ENCODE data around the gene ZNF527. TPM values are rescaled to one million over a fixed set of nuclear protein-coding genes. Genes with fewer than 3 reads are reported as not detected.
"Not testable (repeated sequence)": the region's sequence is repeated elsewhere in the genome, so short reads cannot be mapped to it uniquely, and the experiment has no call there.

The ZNF527 gene
- total RNA-seq, 2 donors from 2014 or later: 4.9 to 5.1 TPM

DNA sequence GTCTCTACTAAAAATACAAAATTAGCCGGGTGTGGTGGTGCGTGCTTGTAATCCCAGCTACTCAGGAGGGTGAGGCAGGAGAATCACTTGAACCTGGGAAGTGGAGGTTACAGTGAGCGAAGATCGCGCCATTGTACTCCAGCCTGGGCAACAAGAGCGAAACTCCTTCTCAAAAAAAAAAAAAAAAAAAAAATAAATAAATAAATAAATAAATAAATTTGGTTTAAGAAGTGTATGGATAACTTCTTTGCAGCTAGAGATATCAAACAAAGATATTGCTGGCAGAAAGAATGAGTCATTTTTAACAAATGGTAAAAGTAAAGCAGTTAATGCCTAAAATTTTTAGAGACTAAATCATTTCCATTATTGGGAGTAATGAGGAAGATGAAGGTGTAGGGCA lies 20.5 kb downstream of the ZNF527 start:
- not testable (repeated sequence) for ATAC-seq (replicated peaks)

DNA sequence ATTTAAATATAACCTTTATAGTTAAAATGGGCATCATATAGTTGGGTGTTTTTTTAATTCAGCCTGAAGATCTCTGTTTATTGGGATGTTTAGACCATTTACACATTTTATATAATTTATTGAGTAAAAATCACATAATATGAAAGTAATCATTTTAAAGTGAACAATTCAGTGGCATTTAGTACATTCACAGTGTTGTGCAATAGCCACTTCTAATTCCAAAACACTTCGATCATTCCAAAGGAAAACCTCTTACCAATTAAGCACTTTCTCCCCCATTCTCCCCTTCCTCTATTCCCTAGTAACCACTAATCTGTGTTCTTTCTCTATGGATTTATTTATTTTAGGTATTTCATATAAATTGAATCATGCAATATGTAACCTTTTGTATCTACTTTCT lies 30.2 kb downstream of the ZNF527 start:
- Mint-ChIP-seq H3K36me3 (ENCODE audit: low read depth) (no peaks in the 10 kb centered on the region), H3K27ac (no peak overlapping the region), H3K4me3 (no peak overlapping the region), H3K27me3 (no peaks in the 10 kb centered on the region), H3K9me3 (peaks cover 19% of the 10 kb centered on the region), H3K4me1 (no peaks in the 10 kb centered on the region)
- ATAC-seq (replicated peaks): no peak

More for the DNA sequence above, 20.5 kb downstream of the ZNF527 start:
- not testable (repeated sequence) for H3K27ac Mint-ChIP-seq, H3K27me3 Mint-ChIP-seq, H3K4me3 Mint-ChIP-seq, H3K4me1 Mint-ChIP-seq
- peaks cover 37% of the 10 kb centered on the region for H3K9me3 Mint-ChIP-seq
- H3K36me3 Mint-ChIP-seq (ENCODE audit: low read depth): peaks cover 33% of the 10 kb centered on the region

DNA sequence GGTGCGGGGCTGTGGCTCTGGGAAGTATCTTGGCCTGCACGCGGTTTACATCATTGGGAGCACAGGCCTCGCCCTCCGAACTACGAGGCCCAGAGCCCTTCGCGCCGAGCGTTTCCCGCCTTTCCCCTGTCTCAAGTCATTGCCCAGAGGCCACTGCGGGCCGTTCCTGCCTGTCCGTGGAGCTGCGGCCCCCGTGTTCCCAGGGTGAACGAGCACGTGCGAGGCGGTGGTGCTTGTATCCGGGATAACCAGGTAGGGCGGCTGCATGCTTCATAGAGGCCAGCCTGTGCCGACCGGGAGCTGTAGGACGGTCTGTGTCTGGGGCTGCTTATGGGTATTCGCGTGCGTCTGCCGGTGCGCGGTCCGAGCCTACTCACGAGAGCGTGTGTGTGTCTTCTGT lies 32.5 kb downstream of the ZNF527 start:
- Mint-ChIP-seq H3K4me1 (no peaks in the 10 kb centered on the region), H3K27ac (no peak overlapping the region), H3K9me3 (peaks cover 26% of the 10 kb centered on the region), H3K36me3 (ENCODE audit: low read depth) (no peaks in the 10 kb centered on the region), H3K4me3 (no peak overlapping the region), H3K27me3 (no peaks in the 10 kb centered on the region)
- ATAC-seq (replicated peaks): no peak

DNA sequence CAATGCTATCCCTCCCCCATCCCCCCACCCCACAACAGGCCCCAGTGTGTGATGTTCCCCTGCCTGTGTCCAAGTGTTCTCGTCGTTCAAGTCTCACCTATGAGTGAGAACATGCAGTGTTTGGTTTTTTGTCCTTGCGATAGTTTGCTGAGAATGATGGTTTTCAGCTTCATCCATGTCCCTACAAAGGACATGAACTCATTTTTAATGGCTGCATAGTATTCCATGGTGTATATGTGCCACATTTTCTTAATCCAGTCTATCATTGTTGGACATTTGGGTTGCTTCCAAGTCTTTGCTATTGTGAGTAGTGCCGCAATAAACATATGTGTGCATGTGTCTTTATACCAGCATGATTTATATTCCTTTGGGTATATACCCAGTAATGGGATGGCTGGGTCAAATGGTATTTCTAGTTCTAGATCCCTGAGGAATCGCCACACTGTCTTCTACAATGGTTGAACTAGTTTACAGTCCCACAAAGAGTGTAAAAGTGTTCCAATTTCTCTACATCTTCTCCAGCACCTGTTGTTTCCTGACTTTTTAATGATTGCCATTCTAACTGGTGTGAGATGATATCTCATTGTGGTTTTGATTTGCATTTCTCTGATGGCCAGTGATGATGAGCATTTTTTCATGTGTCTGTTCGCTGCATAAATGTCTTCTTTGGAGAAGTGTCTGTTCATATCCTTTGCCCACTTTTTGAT lies 35.4 kb downstream of the ZNF527 start:
- not testable (repeated sequence) for H3K4me3 Mint-ChIP-seq; H3K27ac Mint-ChIP-seq; ATAC-seq (replicated peaks); H3K36me3 Mint-ChIP-seq (ENCODE audit: low read depth); H3K27me3 Mint-ChIP-seq; H3K4me1 Mint-ChIP-seq
- H3K9me3 Mint-ChIP-seq: peaks cover 28% of the 10 kb centered on the region

DNA sequence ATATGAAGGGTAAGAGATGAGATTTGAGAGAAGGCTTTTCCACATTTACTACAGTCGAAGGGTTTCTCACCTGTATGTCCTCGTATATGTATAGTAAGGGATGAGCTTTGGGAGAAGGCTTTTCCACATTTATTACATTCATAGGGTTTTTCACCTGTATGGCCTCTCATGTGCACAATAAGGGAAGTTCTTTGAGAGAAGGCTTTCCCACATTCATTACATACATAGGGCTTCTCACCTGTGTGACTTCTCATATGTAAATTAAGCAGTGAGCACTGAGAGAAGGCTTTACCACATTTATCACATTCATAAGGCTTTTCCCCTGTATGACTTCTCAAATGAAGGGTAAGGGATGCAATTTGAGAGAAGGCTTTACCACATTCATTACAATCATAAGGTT lies 41.8 kb downstream of the ZNF527 start:
- Mint-ChIP-seq H3K4me1 (no peaks in the 10 kb centered on the region), H3K36me3 (ENCODE audit: low read depth) (peaks cover 50% of the 10 kb centered on the region), H3K27me3 (no peaks in the 10 kb centered on the region), H3K9me3 (peaks cover 31% of the 10 kb centered on the region), H3K4me3 (no peak overlapping the region), H3K27ac (no peak overlapping the region)
- no peak for ATAC-seq (replicated peaks)

DNA sequence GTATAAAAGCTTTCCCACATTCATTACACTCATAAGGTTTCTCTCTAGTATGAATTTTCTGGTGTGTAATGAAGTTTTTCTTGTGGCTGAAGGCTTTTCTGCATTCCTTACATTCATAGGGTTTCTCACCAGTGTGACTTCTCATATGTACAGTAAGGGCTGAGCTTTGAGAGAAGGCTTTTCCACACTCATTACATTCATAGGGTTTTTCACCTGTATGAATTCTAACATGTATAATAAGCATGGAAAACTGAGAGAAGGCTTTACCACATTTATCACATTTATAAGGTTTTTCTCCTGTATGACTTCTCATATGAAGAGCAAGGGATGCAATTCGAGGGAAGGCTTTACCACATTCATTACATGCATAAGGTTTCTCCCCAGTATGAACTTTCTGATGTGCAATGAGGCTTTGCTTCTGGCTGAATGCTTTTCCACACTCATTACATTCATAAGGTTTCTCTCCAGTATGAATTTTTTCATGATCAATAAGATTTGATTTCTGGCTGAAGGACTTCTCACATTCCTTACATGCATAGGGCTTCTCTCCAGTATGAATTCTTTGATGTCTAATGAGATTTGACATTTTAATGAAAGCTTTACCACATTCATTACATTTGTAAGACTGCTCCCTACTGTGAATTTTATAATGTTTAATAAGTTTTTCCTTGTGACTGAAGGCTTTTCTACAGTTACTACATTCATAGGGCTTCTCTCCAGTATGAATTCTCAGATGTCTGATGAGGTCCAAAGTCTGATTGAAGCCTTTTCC lies 42.6 kb downstream of the ZNF527 start:
- H3K4me1 Mint-ChIP-seq: no peaks in the 10 kb centered on the region
- no peak overlapping the region for H3K4me3 Mint-ChIP-seq
- no peak overlapping the region for H3K27ac Mint-ChIP-seq
- H3K27me3 Mint-ChIP-seq: no peaks in the 10 kb centered on the region
- no peak for ATAC-seq (replicated peaks)
- H3K36me3 Mint-ChIP-seq (ENCODE audit: low read depth): peaks cover 54% of the 10 kb centered on the region
- peaks cover 32% of the 10 kb centered on the region for H3K9me3 Mint-ChIP-seq

Other genes with a start within 250 kb of the ZNF527 start
- 1 to 10 TPM; 5.2 to 9.9 TPM for gene ZNF585A, start 198.4 kb upstream of the ZNF527 start, total RNA-seq
- gene ZNF585B, start 160.6 kb upstream of the ZNF527 start, total RNA-seq: 10 to 100 TPM in 1 of 2 donors, 1 to 10 TPM in 1; 8.8 to 19.1 TPM
- 10 to 100 TPM in 1 of 2 donors, 1 to 10 TPM in 1; 6.1 to 14.4 TPM for gene ZNF383, start 152.9 kb upstream of the ZNF527 start, total RNA-seq
- gene ZNF569, start 96.3 kb downstream of the ZNF527 start, total RNA-seq: 1 to 10 TPM; 3.2 to 5.2 TPM
- gene ZNF570, start 98.3 kb downstream of the ZNF527 start, total RNA-seq: 1 to 10 TPM; 4.9 to 5.7 TPM
- 1 to 10 TPM; 3.2 to 4.4 TPM for gene ZNF793, start 135.8 kb downstream of the ZNF527 start, total RNA-seq
- 1 to 10 TPM; 2.5 to 3.3 TPM for gene ZNF571, start 223.7 kb downstream of the ZNF527 start, total RNA-seq
- gene ZNF540, start 223.8 kb downstream of the ZNF527 start, total RNA-seq: 1 to 10 TPM in 1 of 2 donors, under 1 TPM in 1; 0.58 to 2.1 TPM